Kidney epithelial cell (primary cell): ENCODE data around the gene CD24. TPM values are rescaled to one million over a fixed set of nuclear protein-coding genes. Genes with fewer than 3 reads are reported as not detected.
"Not testable (repeated sequence)": the region's sequence is repeated elsewhere in the genome, so short reads cannot be mapped to it uniquely, and the experiment has no call there.

Experiments
- DNase-seq: peaks from one replicate; pipeline ENCODE4 v3.0.0-alpha.2; 2010; ENCODE audit warnings: low read depth
- H3K27me3 ChIP-seq: 2 replicates; pipeline ENCODE4 v1.6.0; 2011; ENCODE audit warnings: low read length; ENCODE audit not compliant: control insufficient read depth, insufficient read depth
- H3K36me3 ChIP-seq: 2 replicates; pipeline ENCODE4 v1.5.1; 2011; ENCODE audit warnings: low read length; ENCODE audit not compliant: control insufficient read depth, insufficient read depth
- H3K4me3 ChIP-seq: 2 replicates; pipeline ENCODE4 v1.5.1; 2011; ENCODE audit warnings: low read depth, mild to moderate bottlenecking, control low read depth, low read length
- CTCF ChIP-seq: IDR thresholded peaks from 2 replicates; pipeline ENCODE4 v1.5.1; 2011; ENCODE audit warnings: mild to moderate bottlenecking, moderate library complexity, low read length, control low read depth, inconsistent platforms; ENCODE audit not compliant: insufficient read depth, poor library complexity, severe bottlenecking
- total RNA-seq: library from RNA; depleted of rRNA; stranded (reverse); fragments of >200 nt; gene quantifications from 2 replicates; pipeline ENCODE4 v1.2.3, GENCODE V29; 2015

CD24 gene
- total RNA-seq, 1 donor from 2014 or later = 578 TPM

GRCh38 chr6:106973018-106973835 lies 1.3 kb downstream of the CD24 start:
- peak overlapping the region; percentile 98 for H3K4me3 ChIP-seq
- H3K27me3 ChIP-seq = peaks cover 2% of the 10 kb centered on the region
- TF ChIP-seq CTCF = no peak
- peaks cover 2% of the 10 kb centered on the region for H3K36me3 ChIP-seq
- no peak for DNase-seq

- peak overlapping the region; percentile 98 for H3K4me3 ChIP-seq
- TF ChIP-seq CTCF = no peak
- no peak for DNase-seq
Measured at GRCh38 chr6:106972500-106972899, 2.0 kb downstream of the CD24 start.

GRCh38 chr6:106970769-106971168 lies 3.8 kb downstream of the CD24 start:
- not testable (repeated sequence) for H3K27me3 ChIP-seq, DNase-seq, H3K36me3 ChIP-seq
- H3K4me3 ChIP-seq = peak overlapping the region; percentile 11

More at GRCh38 chr6:106972500-106972899, 2.0 kb downstream of the CD24 start:
- Histone ChIP-seq H3K36me3 (peaks cover 2% of the 10 kb centered on the region), H3K27me3 (peaks cover 2% of the 10 kb centered on the region)

GRCh38 chr6:106967936-106968555 lies 6.5 kb downstream of the CD24 start:
- TF ChIP-seq CTCF = no peak
- H3K4me3 ChIP-seq = no peak overlapping the region
- no peaks in the 10 kb centered on the region for H3K27me3 ChIP-seq
- no peaks in the 10 kb centered on the region for H3K36me3 ChIP-seq
- no peak for DNase-seq

- no peak for DNase-seq
- no peak for TF ChIP-seq CTCF
- Histone ChIP-seq H3K27me3 (no peaks in the 10 kb centered on the region), H3K4me3 (no peak overlapping the region), H3K36me3 (no peaks in the 10 kb centered on the region)
Measured at GRCh38 chr6:106966671-106967640, 7.6 kb downstream of the CD24 start.

GRCh38 chr6:106966229-106966628 lies 8.3 kb downstream of the CD24 start:
- Histone ChIP-seq H3K27me3 (no peaks in the 10 kb centered on the region), H3K4me3 (no peak overlapping the region), H3K36me3 (no peaks in the 10 kb centered on the region)
- no peak for TF ChIP-seq CTCF
- DNase-seq = no peak
